Pancreas (tissue), 10 donors: ENCODE results near the gene BCL2. TPM values are rescaled to one million over a fixed set of nuclear protein-coding genes. Genes with fewer than 3 reads are reported as not detected.

Source experiments
- ATAC-seq, 4 donors: fragments of 200-7000 bp; cut with Tn5 transposase; one replicate each; pipeline versions ENCODE4 v1.8.0 to v1.9.1; 2020; ENCODE audit warnings: mild to moderate bottlenecking in 4 of 4, moderate library complexity in 4 of 4
- DNase-seq, 6 donors: peaks; one replicate each; pipeline ENCODE4 v3.0.0-alpha.2; 2020
- FAIRE-seq: peaks from 2 replicates; lab custom pipeline; 2012; peaks lifted over from hg19 to GRCh38; lab: Jason Lieb, UNC
- H3K27ac ChIP-seq, 4 donors: fragments of 200-600 bp; sonication (generic); 1 replicate in 3 of 4; 2 replicates in 1 of 4; pipeline versions ENCODE4 v1.5.0 to v1.8.0; 2020
- H3K27me3 ChIP-seq, 4 donors: fragments of 200-600 bp; one replicate each; pipeline ENCODE4 v1.8.0; 2021
- H3K36me3 ChIP-seq, 3 donors: fragments of 200-600 bp; sonication (generic) in 1 of 3; one replicate each; pipeline versions ENCODE4 v1.5.0 to v1.8.0; 2020 to 2021
- H3K4me1 ChIP-seq, 3 donors: fragments of 200-600 bp; one replicate each; pipeline ENCODE4 v1.8.0; 2021
- H3K4me3 ChIP-seq, 4 donors: fragments of 200-600 bp; sonication (generic) in 2 of 4; one replicate each; pipeline versions ENCODE4 v1.5.0 to v1.8.0; 2020 to 2021
- H3K9me3 ChIP-seq, 4 donors: fragments of 200-600 bp; one replicate each; pipeline ENCODE4 v1.8.0; 2021
- CTCF ChIP-seq, 4 donors: fragments of 200-600 bp; sonication (generic) in 3 of 4; IDR thresholded peaks; one replicate each; pipeline versions ENCODE4 v1.5.0 to v1.8.0; 2021; ENCODE audit warnings: antibody characterized with exemption in 4 of 4
- WGBS, 2 donors: extraction: QIAGEN DNeasy Blood & Tissue Kit; methylation state at CpG; one replicate each; pipeline ENCODE4 v1.1.7; 2013; 5-methylcytosine and 5-hydroxymethylcytosine counted together
- intact Hi-C, 3 donors: fragments of 100-400 bp; cut with DNase I; formaldehyde crosslinking; loops; one replicate each; pipeline versions ENCODE4 v1.11.1 to v1.14.2; 2022
- polyA plus RNA-seq, 2 donors: library from polyadenylated mRNA; stranded (reverse); fragments of 200-250 nt; gene quantifications; one replicate each; pipeline ENCODE4 v1.2.3, GENCODE V29; 2013
- total RNA-seq, 6 donors: library from RNA; stranded (reverse); fragmentation: NEBNext Ultra II Directional in 4 of 6; extraction: Animal tissue kit (Norgen Biotek cat#: 25700) in 4 of 6; gene quantifications; one replicate each; pipeline versions ENCODE4 v1.2.1 to v1.2.4, GENCODE V29; 2021 to 2023
- donor health status: healthy with polysubstance abuse.
- donor health status: DM: no; HTN: no; CAD: no; lungs with moderate emphysema.
- donor health status: DM: no; HTN: no; CAD: no.
- donor health status: control.
- donor health status: control.
- donor health status: Bipolar disorder and iron deficiency.
- donor health status: DM: yes; HTN: yes; CAD: no.
- donor health status: DM: no; HTN: no; CAD: no.
- donor health status: DM: no; HTN: no; CAD: no.
- donor health status: DM: yes; HTN: yes; CAD: no.

Gene BCL2
- total and polyA plus RNA-seq, 8 donors: 1.9 to 9.0 (median 4.2) TPM

DNA sequence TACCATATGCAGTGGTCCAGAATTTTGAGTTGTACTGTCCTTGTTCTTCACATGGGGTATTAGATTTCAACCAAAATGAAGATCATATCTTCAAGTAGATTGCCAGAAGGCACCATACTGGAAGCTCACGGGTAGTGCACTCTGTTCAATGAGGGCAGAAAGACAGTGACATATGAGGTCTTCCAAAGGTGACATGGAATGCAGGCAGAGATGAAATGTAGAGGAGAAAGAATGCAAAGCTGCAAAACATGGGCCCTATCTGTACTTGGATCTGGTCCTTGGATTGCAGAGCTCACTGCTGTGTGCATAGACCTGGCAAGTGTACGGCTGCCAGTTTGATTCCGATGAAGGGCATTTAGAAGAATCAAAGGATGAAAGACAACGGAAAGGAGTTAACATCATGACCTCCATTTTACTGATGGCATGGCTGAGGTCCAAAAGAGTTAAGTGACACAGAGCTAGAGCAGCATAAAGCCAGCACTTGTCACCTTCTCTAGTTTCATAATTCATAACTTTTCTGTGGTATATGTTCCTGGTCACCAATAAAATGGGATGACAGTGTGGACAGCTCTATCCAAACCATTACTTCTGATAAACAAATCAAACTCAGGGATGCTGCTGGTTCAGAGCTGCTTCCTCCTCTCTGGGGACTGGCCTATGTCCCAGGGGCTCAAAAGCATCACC, 64.7 kb downstream of the BCL2 start:
- TF ChIP-seq CTCF (IDR thresholded peaks at IDR 0.05): no peak
- WGBS, 2 donors: 76 to 88% methylated on average over 4 of the region's 4 CpGs
- Histone ChIP-seq H3K36me3 (no peaks in the 10 kb centered on the region), H3K4me3 (no peak overlapping the region), H3K27ac (no peak overlapping the region), H3K27me3 (no peaks in the 10 kb centered on the region), H3K4me1 (no peaks in the 10 kb centered on the region), H3K9me3 (no peaks in the 10 kb centered on the region)
- intact Hi-C loops: no loop called here
- DNase-seq (no peak), FAIRE-seq (no peak), ATAC-seq (no peak)

GRCh38 chr18:63253428-63254372, 65.9 kb downstream of the BCL2 start:
- Histone ChIP-seq H3K27ac (no peak overlapping the region), H3K36me3 (no peaks in the 10 kb centered on the region), H3K9me3 (no peaks in the 10 kb centered on the region), H3K27me3 (no peaks in the 10 kb centered on the region), H3K4me1 (no peaks in the 10 kb centered on the region), H3K4me3 (no peak overlapping the region)
- TF ChIP-seq CTCF (IDR thresholded peaks at IDR 0.05): no peak
- ATAC-seq: peak in 2 of 4 donors; percentile 54 to 67
- intact Hi-C loops: no loop called here
- WGBS, 2 donors: 58 to 70% methylated on average over 10 of the region's 10 CpGs
- no peak for FAIRE-seq
- no peak for DNase-seq

GRCh38 chr18:63253014-63253413, 66.6 kb downstream of the BCL2 start:
- intact Hi-C loops: no loop called here
- TF ChIP-seq CTCF (IDR thresholded peaks at IDR 0.05): no peak
- FAIRE-seq: no peak
- H3K36me3 ChIP-seq: no peaks in the 10 kb centered on the region
- WGBS, 2 donors: 65 to 73% methylated on average over 6 of the region's 6 CpGs
- H3K4me3 ChIP-seq: no peak overlapping the region
- no peak for ATAC-seq
- H3K27me3 ChIP-seq: no peaks in the 10 kb centered on the region
- no peaks in the 10 kb centered on the region for H3K4me1 ChIP-seq
- H3K9me3 ChIP-seq: no peaks in the 10 kb centered on the region
- DNase-seq: no peak
- H3K27ac ChIP-seq: no peak overlapping the region

- H3K36me3 ChIP-seq: no peaks in the 10 kb centered on the region
- DNase-seq: no peak
- H3K4me1 ChIP-seq: no peaks in the 10 kb centered on the region
- no peak for TF ChIP-seq CTCF (IDR thresholded peaks at IDR 0.05)
- WGBS, 2 donors: 60 to 82% methylated on average over 7 of the region's 7 CpGs
- peak in 2 of 4 donors; percentile 47 to 65 for ATAC-seq
- intact Hi-C loops: no loop called here
- no peak overlapping the region for H3K27ac ChIP-seq
- H3K27me3 ChIP-seq: no peaks in the 10 kb centered on the region
- H3K4me3 ChIP-seq: no peak overlapping the region
- H3K9me3 ChIP-seq: no peaks in the 10 kb centered on the region
- FAIRE-seq: no peak
These were observed 69.8 kb downstream of the BCL2 start for GRCh38 chr18:63249771-63250170.
